Limb (tissue), 2 donors: Measurements from ENCODE around the gene KHDC1L.
"Not testable (repeated sequence)": the region's sequence is repeated elsewhere in the genome, so short reads cannot be mapped to it uniquely, and the experiment has no call there.

ENCODE experiments used
- DNase-seq, 2 donors: peaks; one replicate each; pipeline ENCODE4 v3.0.0-alpha.2; 2016; ENCODE audit errors: extremely low spot score in 2 of 2

The KHDC1L gene

GRCh38 chr6:73207221-73207837 lies 18.0 kb downstream of the KHDC1L start:
- no peak for DNase-seq

GRCh38 chr6:73204252-73204651 lies 21.0 kb downstream of the KHDC1L start:
- DNase-seq, result no peak

- DNase-seq, result no peak
These were observed 22.2 kb downstream of the KHDC1L start for GRCh38 chr6:73203098-73203497.

GRCh38 chr6:73200735-73201134 lies 24.6 kb downstream of the KHDC1L start:
- no peak for DNase-seq

- DNase-seq, result no peak
These were observed 25.0 kb downstream of the KHDC1L start for GRCh38 chr6:73200247-73200646.

- DNase-seq, result no peak
These were observed 30.6 kb downstream of the KHDC1L start for GRCh38 chr6:73194744-73195143.

GRCh38 chr6:73193302-73193701 lies 32.0 kb downstream of the KHDC1L start:
- DNase-seq, result not testable (repeated sequence)

GRCh38 chr6:73182021-73182607 lies 43.2 kb downstream of the KHDC1L start:
- no peak for DNase-seq

- peak in 1 of 2 donors; percentile 86 for DNase-seq
These were observed 44.3 kb downstream of the KHDC1L start for GRCh38 chr6:73180763-73181619.

- DNase-seq, result no peak
These were observed 45.1 kb downstream of the KHDC1L start for GRCh38 chr6:73180076-73180738.

GRCh38 chr6:73177221-73177944 lies 47.9 kb downstream of the KHDC1L start:
- no peak for DNase-seq

GRCh38 chr6:73176057-73176456 lies 49.2 kb downstream of the KHDC1L start:
- no peak for DNase-seq

GRCh38 chr6:73174646-73175045 lies 50.6 kb downstream of the KHDC1L start:
- no peak for DNase-seq
